Hematopoietic multipotent progenitor cell treated with erythropoietin and hydrocortisone succinate and interleukin-3 and kit ligand, for 4 days (in vitro differentiated cells): ENCODE measurements around the gene TTLL9.
"Not testable (repeated sequence)": the region's sequence is repeated elsewhere in the genome, so short reads cannot be mapped to it uniquely, and the experiment has no call there.

Experiments used
- DNase-seq: peaks from one replicate; pipeline ENCODE4 v3.0.0-alpha.2; 2015

The TTLL9 gene

GRCh38 chr20:31869942-31870725 is at the start of gene TTLL9, which contains the start of gene DUSP15:
TSS of gene TTLL9 (plus strand) at chr20:31870634. CDS start at chr20:31871127, 493 bp downstream.
TSS of gene DUSP15 (minus strand) at chr20:31870527. CDS start at chr20:31870337, 190 bp downstream.
- DNase-seq: peak; percentile 34

- no peak for DNase-seq
Measured at GRCh38 chr20:31821427-31821826, 49.0 kb upstream of the TTLL9 start.

GRCh38 chr20:31822421-31823330 is 47.8 kb upstream of the TTLL9 start:
- DNase-seq: peak; percentile 82

DNA sequence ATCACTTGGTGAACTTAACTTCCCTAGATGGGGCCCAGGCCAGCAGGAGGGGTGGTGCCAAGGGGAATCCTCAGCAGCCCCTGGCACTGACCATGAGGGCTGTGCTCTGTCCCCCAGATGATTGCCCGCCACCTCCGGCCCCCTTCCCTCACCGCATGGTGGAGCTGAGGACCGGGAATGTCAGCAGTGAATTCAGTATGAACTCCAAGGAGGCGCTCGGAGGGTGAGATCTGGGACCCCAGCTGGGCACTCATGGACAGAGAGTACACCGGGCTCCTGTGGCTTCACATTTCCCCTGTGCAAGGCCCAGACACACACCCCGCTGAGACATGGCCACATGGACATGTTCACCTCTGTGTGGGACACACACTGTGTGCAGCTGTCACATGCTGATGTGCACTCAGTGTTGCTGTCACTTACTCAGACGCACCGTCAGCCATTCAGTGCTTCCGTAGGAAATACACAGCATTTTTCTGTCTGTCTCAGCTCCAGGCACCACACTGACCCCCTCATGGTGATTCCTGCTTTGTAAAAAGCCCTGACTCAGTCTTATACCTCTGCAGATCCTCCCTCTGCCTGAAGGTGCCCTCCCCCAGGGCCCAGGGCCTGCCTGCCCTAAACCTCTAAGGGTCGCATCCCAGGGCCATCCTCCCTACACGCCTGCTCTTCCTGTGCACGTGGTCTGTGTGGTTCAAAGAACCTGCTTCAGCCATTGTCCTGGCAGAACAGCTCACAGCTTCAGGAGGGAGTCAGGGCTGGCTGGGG is 46.9 kb upstream of the TTLL9 start:
- no peak for DNase-seq

DNA sequence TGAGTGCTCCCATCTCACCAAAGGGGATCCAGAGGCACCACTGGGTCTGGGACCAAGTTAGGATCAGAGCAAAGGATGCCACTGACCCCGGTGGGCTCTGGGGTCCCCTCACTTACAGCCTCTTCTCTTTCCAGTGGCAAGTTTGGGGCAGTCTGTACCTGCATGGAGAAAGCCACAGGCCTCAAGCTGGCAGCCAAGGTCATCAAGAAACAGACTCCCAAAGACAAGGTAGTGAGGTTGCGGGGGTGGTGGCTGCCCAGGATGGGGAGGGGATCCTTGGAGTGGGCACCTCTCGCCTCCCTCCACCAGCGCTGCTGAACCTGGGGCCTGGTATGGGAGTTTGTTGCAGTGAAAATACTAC is 46.3 kb upstream of the TTLL9 start:
- DNase-seq: no peak

DNA sequence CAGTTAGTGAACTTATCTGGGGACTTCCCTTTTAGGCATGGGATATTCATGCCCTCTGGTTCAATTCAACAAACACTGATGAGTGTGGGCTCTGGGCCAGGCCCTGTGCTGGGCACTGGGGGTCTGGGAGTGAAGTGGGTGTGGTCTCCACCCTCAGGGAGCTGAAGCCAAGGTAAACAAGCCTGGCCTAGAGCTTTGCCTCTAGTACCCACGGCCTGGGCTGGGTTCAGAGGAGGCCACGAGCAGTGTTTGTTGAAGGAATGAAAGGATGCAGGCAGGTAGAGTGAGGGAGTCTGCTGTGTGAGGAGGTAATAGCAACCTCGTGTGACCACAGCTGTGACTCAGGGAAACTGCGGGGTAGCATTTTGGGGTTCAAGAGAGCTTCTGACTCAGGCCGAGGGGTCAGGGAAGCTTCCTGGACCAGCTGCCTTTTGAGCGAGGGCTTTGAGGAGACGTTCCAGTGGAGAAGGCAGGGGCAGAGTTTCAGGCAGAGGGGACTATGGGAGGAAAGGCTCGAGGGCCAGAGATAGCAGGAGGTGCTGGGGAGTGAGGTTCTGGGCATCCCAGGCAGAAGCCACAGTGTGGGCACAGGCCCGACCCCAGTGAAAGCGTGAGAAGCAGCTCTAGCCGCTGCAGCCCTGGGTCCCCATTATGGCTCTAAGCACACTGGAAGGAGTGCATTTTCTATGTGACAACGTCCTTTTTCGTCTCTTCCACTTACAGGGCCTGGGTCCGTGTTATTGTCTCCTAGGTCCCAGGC is 45.7 kb upstream of the TTLL9 start:
- no peak for DNase-seq

- no peak for DNase-seq
Measured at GRCh38 chr20:31826074-31826473, 44.4 kb upstream of the TTLL9 start.

- DNase-seq: no peak
Measured at GRCh38 chr20:31827059-31827458, 43.4 kb upstream of the TTLL9 start.

GRCh38 chr20:31828016-31828415 is 42.4 kb upstream of the TTLL9 start:
- not testable (repeated sequence) for DNase-seq

DNA sequence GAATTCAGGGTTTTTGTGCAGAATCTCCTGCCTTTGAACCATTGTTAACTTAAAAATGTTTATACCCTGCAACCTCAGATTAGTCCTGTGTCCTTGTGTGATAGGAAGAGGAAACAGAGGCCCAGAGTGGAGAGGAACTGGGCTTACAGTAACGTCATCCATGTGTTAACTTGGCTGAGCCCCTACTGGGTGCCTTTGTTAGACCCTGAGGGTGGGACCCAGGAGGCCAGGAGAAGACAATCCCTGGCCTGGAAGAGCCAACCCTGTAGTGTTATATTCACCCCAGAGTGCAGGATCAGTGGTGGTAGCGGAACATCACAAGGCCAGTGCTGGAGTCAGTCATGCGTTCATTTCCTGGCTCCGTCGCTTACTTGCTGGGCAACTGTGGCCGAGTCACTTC is 40.7 kb upstream of the TTLL9 start:
- DNase-seq: no peak

GRCh38 chr20:31830406-31830981 is 39.9 kb upstream of the TTLL9 start:
- no peak for DNase-seq

DNA sequence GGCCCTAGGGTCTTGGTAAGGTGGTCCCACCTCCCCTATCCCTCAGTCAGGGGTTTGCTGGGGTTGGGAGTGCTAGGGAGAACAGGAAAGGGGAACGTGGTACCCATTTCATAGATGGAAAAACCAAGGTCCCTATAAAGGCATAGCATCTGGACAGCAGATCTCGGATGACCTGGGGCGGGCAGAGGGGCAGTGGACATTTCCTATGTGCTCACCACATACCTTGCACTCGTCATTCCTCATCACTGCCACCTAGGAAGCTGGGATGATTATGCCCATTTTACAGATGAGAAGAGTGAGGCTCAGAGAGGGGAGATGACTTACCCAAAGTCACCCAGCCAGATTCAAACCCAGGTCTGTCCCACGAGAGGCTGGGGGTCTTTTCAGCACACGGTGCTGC is 39.2 kb upstream of the TTLL9 start:
- DNase-seq: no peak

DNA sequence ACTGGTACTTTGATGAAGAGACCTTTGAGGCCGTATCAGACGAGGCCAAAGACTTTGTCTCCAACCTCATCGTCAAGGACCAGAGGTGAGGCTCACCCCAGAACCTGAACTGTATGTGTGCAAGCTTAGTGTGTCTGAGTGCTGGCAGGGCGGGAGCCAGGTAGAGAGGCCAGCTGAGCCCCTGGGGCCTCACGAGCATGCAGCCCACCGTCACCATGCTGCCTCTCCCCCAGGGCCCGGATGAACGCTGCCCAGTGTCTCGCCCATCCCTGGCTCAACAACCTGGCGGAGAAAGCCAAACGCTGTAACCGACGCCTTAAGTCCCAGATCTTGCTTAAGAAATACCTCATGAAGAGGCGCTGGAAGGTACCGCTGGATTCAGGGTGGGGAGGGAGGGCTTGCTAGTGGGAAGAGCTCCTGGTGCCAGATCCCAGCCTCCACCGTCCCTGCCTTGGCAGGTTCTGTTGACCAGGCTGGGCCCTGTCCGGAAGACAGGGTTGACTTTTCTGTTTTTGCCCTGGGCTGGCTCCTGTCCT is 38.6 kb upstream of the TTLL9 start:
- DNase-seq: no peak

DNA sequence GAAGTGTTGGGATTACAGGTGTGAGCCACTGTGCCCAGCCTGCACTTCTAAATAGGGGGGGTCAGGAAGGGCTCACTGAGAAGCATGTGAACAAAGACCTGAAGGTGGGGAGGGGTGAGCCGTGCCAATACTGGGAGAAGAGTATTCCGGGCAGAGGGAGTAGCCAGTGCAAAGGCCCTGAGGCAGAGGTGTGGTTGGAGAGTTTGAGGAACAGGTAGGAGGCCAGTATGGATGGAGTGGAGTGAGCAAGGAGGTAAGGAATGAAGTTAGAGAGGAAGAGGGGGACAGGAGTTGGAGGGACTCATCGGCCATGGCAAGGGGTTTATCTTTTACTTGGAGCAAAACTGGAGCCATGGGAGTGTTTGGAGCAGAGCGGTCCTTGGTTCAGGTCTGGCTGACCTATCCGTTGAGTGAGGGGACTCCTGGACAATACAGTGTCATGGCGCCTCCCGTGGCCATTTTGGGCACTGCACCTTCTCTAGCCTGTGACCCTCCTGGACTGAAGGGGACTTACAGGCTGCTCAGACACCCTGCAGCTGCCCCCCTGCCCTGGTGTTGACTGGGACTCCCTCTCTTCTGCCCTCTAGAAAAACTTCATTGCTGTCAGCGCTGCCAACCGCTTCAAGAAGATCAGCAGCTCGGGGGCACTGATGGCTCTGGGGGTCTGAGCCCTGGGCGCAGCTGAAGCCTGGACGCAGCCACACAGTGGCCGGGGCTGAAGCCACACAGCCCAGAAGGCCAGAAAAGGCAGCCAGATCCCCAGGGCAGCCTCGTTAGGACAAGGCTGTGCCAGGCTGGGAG is 37.1 kb upstream of the TTLL9 start:
- DNase-seq: peak; percentile 80

DNA sequence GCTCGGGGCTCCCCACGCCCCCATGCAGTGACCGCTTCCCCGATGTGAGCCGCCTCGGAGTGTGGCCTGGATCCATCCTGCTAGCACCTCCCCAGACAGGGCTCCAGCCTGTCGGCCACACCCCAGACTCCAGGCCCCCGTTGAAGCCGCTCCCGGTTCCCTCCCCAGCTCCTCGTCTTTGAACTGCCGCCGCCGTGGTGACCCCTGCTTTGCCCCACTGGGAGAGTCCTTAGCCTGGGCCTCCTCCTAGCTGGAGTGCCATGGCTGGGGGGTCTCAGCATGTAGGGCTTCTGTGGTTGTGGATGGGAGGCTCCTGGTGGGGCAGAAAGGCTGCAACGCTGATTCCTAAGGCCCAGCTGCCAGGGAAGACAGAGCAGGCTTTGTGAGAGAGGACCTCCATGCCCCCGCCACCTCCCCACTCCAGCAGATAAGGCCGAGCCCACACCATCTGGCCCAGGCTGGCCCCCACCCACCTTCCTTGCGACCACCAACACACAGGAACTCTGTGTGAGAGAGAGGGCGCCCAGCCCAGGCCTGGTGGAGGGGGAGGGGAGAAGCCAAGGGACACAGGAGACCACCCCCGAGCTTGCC is 36.4 kb upstream of the TTLL9 start:
- no peak for DNase-seq

DNA sequence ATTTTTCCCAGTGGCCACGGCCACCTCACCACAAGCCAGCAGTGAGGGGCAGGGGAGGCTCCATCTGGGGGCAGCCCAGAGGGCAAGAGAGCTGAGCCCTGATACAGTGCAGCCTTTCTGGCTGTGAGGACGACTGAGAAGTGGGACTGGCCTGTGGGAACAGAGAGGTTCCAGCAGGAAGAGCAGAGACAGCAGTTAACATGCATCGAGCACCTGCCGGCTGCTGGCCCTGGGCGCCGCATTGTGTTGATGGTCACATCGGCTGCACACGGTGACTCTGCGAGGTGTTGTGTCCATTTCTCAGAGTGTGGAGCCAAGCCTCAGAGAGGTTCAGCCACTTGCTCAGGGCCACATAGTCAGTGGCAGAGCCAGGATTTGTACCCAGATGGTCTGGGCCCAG is 34.9 kb upstream of the TTLL9 start:
- DNase-seq: no peak

DNA sequence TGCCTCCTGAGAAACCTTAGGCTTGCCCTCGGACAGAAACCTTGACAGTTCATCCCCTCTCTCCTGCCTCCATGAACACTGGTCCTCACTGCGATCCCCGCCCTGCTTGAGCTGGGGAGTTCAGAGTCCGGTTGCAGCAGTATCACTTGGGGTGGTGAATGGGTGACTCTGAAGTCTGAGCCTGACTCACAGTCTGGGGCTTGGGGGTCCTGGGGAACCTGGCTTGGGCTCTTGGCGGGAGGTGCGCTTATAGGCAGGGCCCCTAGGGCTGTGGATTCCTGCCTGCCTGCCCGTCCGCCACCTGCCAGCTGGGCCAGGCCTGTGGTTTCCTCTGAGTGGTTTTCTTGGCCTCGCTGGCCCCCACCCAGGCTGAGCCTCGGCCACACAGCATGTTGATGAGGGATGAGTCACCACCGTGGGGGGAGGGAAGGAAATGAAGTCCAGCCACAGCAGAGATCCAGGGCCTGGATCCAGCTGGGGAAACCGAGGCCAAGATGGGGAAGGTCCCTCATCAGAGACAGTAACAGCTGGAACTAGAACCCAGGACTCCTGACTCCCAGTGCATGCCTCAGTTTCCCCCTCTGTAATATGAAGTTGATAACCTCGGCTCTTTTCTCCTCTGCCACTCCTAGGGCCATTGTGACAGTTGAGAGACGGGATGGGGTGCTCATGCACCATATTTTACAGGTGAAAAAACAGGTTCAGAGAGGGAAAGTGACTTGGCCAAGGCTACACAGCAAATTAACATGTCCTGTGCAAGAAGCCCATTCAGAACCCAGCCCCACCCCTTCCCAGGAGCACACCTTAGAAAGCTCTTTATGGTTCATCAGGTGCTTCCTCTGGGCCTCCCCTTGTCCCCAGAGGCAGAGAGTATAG is 34.2 kb upstream of the TTLL9 start:
- peak; percentile 94 for DNase-seq

- DNase-seq: no peak
Measured at GRCh38 chr20:31836853-31837608, 33.4 kb upstream of the TTLL9 start.
